Left renal pelvis (tissue), 4 donors: ENCODE measurements around the gene C1QTNF1. TPM values are rescaled to one million over a fixed set of nuclear protein-coding genes. Genes with fewer than 3 reads are reported as not detected.
"Not testable (repeated sequence)": the region's sequence is repeated elsewhere in the genome, so short reads cannot be mapped to it uniquely, and the experiment has no call there.

Source experiments
- DNase-seq, 4 donors: peaks; one replicate each; pipeline ENCODE4 v3.0.0-alpha.2; 2013; ENCODE audit warnings: low read depth in 4 of 4, low spot score in 3 of 4
- polyA plus RNA-seq, 4 donors: library from polyadenylated mRNA; unstranded; fragments of 120-200 nt; gene quantifications; one replicate each; pipeline ENCODE4 v1.2.1, GENCODE V29; 2013; ENCODE audit not compliant: insufficient read length in 4 of 4

Gene C1QTNF1
- polyA plus RNA-seq, 4 donors, result 2.7 to 9.4 (median 3.1) TPM

DNA sequence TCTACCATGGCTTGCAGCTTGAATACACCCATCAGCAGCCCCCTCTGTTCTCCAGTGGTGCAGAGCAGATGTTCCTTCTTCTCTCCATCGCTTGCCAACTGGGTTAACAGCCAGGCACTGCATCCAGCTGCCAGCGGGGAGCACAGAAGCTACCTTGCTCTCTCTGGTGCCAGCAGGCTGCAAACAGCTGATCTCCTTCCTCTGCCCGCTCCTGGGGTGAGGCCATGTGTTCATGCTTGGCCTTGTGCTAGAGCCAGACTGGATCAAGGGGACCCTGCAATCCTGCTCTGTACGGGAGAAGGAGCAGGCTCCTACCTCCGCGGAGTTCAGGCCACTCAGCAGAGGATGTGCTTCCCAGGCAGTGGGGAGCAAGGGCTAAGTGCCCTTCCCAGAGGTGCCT is 26.6 kb downstream of the C1QTNF1 start:
- DNase-seq, result no peak

DNA sequence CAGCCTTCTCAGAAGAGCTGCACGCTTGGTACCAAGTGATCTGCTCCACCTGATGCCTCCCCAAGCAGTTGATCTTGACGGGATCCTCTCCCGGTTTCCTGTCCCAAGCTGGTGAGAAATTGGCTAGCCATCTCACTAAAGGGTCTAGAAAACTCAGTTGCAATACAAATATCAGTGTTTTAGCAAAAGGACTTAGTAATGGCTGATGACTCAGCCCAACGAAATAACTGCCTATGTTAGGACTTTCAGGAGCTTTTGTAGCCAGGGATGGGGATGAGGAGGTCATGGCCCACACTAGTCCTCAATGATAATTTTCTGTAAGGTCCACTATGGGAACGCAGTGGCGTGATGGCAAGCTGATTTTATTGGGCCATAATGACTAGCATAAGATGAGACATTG is 27.3 kb downstream of the C1QTNF1 start:
- DNase-seq, result no peak

DNA sequence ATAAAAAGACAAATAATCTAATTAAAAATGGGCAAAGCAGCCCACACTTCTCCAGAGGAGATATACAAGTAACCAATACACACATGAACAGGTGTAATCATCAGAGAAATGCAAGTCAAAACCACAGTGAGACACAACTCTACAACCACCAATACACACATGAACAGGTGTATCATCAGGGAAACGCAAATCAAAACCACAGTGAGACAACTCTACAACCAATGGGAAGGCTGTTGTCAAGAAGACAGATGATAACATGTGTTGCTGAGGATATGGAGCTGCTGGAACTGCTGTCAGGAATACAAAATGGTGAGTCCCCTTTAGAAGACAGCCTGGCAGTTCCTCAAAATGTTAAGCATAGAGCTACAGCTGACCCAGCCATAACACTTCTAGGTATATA is 28.2 kb downstream of the C1QTNF1 start:
- no peak for DNase-seq

DNA sequence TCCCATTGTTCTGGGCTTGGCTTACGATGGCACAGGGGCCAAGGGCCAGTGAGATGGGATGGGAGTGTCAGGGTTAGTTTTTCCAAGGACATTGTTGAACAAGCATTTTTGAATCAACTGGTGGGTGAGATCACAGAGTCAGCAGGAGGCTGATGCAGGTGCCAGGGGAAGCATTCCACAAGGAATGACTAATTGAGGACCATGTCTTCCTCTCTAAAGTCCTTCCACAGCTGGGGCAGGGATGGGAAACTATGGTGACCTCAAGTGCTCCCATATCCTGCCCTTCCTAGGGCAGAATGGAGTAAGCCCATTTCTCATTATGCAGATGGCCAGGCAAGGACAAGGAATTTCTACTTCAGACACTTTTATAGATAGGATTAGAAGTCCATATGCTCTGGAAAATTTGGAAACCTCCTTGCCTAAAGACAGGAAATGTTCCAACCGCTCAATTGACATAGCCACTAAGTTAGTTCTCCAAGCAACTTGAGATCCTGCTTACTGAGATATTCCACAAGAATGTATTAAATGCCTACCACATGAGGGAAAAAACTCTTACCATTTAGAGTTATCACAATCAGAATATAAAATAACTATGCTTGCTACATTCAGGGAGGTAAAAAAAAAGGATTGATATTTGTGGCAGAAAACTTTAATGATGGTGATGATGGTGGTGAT is 29.4 kb downstream of the C1QTNF1 start:
- DNase-seq, result no peak

DNA sequence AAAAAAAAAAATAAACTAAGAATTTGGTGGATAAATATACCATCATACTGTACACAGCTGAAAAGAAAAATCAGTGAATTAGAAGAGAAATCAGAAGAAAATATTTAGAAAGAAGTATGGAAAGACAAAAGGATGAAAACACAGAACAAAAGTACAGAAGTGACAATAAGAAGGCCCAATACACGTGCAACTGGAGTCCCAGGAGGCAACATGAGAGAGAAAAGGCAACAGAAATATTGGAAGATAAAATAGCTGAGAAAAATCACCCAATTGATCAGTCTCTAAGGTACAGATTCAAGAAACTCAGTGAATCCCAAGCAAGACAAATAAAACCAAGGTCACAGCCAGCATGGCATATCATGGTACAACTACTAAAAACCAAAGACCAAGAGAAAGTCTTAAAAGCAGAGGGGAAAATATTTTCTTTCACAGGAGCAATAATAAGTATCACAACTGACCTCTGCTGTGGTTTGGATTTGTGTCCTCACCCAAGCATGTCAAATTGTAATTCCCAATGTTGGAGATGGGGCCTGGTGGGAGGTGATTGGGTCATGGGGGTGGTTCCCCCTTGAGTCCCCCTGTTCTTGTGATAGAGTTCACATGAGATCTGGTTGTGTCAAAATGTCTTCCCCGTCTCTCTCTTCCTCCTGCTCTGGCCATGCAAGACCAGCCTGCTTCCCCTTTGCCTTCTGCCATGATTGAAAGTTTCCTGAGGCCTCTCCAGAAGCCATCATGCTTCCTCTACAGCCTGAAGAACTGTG is 30.4 kb downstream of the C1QTNF1 start:
- no peak for DNase-seq

DNA sequence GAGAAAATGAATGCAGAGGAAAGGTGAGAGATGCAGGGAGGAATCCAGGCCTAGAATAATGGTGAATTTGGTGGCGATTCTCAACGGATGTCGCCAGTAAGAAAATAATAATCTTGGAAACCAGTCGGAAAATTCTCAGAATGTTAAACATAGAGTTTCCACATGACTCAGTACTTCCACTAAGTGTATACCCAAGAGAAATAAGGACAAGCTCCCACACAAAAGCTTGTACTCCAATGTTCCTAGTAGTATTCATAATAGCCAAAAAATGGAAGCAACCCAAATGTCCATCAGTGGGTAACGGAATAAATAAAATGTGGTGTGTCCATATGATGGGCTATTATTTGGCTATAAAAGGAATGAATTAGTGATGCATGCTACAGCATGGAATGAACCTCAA is 31.2 kb downstream of the C1QTNF1 start:
- no peak for DNase-seq

DNA sequence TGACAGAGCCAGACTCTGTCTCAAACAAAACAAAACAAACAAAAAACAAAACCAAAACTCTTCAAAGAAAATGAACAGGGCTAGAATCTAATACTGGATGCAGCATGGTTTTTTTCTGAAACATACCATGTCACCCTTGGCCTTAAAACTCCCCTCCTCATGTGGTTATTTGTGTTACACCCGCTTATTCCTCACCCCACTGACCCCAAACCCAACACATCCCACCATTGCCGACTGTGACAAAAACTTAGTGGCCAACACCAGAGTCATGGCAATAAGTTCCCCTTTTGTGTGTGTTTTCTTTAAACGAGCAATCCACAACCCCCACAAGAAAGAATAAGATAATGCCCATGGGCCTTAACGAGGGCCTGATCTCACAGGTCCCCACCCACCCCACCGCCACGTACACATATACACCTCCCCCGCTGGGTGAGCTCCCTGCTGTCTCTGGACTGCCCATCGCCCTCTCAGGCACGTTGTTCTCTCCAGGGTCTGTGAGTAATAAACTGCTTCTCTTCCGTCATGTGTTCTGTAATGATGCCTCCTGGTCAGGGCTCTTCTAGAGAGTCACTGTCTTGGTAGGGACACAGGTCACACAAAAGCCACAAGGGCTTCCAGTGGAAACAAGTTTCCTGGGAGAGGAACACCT is 33.9 kb downstream of the C1QTNF1 start:
- no peak for DNase-seq

DNA sequence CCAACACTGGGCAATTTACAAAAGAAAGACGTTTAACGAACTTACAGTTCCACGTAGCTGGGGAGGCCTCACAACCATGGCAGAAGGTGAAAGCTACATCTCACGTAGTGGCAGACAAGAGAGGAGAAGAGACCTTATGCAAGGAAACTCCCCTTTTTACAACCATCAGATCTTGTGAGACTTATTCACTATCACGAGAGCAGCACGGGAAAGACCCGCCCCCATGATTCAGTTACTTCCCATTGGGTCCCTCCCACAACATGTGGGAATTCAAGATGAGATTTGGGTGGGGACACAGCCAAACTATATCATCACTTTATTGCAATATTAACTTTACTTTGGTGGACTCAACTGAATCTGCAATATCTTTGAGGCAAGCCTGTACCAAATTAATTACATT is 38.7 kb downstream of the C1QTNF1 start:
- DNase-seq, result no peak

DNA sequence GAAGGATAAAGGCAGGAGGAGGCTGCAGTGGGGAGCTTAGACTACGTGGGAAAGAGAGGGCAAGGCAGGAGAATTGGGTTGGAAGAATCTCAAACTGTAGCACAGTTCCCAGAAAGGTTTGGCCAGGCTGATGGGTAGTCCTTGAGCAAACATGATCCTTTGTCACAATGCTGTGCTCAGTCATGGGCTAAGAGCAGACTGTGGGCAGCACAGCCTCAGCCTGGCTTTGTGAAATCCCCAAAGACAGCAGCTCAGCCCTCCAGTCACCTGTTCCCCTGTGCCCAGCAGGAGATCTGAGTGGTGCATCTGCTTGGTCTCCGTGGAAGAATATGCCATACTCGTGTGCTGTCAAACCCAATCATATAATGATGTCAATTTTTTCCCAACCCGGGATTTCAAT is 40.1 kb downstream of the C1QTNF1 start:
- no peak for DNase-seq

DNA sequence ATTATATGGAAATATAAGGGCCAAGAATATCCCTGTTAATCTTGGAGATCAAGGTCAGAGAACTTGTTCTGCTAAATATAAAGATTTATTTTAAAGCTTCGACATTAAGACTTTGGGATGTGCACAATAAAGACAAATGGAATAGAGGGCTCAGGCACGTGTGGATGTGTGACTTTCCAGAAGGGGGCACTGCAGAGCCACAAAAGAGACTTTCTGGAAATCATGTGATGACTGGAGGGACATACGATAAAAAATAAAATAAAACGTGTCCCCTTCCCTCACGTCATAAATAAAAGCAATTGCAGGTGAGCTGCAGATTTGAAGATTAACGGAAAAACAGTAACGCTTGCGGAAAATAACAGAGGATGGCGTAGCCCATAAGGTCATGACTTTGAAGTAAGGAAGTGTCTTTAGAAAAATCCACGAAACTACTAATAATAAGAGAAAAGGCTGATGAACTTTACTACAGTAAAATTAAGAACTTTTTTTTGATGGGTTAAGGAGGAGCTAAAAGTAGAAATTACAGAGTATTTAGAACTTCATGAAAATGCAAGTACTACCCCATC is 41.2 kb downstream of the C1QTNF1 start:
- no peak for DNase-seq

DNA sequence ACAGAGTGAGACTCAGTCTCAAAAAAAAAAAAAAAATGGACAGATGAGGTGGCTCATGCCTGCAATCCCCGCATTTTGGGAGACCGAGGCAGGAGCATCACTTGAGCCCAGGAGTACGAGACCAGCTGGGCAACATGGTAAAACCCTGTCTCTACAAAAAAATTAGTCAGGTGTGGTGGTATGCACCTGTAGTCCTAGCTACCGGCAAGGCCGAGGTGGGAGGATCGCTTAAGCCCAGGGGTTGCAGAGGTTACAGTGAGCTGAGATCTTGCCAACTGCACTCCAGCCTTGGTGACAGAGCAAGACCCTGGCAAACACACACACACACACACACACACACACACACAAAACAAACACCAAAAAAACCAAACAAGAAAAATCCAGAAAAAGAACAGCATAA is 43.0 kb downstream of the C1QTNF1 start:
- no peak for DNase-seq

DNA sequence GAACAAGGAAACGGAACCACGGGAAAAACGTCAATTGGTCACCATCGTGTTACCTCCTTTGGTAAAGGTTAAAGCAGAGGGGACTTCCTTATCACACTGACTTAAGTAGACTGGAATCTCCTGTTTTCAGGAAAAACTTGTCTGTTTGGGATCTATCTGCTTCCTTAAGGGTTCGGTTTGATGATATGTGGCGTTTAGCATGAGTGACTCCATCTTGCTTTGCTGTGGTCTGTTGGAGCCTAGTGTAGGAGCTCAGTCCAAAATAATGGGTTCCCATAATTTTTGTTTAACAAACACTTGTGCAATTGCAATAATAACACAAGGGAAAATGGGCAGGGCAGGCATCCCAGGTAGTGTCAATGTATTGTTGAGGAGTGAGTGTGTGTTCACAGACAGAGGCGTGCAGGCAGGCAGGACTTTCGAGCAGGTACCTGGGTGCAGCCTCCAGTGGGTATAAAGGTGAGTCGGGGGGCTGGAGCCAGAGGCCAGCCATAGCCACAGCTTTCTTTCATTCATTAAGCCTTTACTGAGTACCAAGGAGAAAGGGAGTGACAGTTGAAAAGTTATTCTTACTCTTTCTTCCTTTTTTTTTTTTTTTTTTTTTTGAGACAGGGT is 46.4 kb downstream of the C1QTNF1 start:
- DNase-seq, result no peak

DNA sequence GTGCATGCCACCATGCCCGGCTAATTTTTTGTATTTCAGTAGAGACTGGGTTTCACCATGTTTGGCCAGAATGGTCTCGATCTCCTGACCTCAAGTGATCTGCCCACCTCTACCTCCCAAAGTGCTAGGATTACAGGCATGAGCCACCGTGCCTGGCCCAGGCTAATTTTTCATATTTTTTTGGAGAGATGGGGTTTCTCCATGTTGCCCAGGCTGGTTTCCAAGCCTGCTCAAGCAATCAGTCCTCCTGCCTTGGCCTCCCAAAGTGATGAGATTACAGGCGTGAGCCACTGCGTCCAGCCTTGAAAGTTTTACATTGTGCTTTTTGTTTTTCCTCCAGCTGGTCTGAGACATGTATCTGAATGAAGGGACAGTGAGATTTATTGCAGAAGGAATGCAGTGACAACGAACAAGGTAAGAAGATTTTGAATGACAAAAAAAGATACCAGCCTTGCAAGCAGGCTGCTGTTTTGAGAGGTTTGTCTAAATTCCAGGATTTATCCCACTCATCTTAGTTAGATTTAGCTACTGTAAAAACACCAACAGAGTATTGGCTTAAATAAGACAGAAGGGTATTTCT is 47.3 kb downstream of the C1QTNF1 start:
- DNase-seq, result no peak

DNA sequence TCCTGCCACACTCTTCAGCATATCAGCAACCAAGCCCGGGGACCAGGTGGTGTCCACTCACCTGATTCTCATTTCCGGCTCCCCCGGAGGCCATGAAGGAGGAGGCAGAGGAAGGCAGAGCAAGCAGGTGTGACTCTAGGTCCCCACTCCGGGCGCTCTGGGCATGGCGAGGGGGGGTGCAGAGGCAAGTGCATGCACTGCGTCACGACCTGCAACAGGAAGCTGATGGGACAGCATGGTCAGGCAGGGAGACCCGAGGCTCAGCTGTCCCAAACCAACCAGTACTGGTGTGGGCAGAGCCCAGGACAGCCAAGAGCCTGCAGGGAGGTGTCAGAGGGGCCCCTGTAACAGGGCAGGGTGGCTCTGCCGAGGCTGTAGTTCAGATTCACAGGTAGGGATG is 48.6 kb downstream of the C1QTNF1 start:
- DNase-seq, result no peak

DNA sequence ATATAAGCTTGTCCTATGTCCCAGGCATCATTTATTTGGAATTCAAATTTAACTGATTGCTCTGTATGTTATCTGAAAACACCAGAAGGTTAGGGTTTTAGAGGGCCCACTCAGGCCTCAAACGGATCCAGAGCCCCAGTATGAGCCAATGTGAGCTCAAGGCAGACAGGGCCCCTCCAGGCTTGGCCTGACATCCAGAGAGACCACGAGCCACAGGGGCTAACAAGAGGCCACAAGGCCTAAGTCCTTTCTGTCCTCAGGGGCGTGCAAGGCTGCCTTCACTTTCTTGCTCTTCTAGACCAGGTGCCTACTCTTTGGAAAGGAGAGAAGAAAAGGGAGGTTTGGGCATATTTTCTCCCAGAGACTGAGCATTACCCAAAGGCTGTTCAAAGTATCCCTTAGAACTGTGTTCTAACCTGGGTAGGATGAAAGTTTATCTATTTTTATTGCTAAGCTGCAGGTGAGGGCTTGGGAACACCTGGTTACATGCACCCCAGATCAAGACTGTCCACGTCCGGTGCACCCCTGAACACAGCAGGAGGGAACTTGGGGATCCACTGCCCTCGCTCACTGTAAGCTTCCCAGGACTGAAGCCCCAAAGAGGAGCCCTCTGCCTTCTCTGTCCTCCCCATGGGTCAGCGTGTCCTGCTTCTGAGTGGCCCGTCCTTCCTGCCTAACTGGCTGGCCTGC is 49.2 kb downstream of the C1QTNF1 start:
- DNase-seq, result no peak

DNA sequence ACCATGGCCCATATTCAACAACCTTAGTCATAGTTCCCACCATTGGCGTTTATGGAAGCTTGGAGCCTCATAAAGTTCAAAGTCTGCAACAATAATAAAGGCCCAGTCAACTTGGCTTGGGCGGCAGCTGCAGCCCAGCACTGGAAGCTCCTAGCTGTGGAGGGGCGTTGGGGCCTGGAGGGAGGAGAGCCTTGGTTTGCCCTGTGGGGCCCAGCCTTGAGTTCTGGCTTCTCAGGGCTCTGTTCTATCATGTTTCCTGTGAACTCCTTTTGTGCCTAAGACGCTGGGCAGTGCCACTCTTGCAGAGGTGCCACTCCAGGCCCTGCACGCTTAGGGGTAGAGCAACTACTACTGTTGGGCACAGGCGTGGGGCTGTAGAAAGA is 49.7 kb downstream of the C1QTNF1 start:
- no peak for DNase-seq

DNA sequence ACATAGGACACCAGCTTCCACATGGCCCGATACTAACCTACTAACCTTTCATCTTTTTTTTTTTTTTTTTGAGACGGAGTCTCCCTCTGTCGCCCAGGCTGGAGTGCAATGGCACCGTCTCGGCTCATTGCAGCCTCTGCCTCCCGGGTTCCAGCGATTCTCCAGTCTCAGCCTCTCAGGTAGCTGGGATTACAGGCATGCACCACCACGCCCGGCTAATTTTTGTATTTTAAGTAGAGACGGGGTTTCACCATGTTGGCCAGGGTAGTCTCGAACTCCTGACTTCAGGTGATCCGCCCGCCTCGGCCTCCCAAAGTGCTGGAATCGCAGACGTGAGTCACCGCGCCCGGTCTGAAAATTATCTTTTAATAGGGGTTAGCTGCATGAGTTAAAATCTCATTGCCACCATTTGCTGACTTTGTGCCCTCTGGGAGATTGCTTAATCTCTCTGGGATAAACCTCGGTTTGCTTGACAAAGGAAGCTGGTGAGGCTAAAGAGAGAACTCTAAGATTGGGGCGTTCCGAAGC is 50.2 kb downstream of the C1QTNF1 start:
- not testable (repeated sequence) for DNase-seq

DNA sequence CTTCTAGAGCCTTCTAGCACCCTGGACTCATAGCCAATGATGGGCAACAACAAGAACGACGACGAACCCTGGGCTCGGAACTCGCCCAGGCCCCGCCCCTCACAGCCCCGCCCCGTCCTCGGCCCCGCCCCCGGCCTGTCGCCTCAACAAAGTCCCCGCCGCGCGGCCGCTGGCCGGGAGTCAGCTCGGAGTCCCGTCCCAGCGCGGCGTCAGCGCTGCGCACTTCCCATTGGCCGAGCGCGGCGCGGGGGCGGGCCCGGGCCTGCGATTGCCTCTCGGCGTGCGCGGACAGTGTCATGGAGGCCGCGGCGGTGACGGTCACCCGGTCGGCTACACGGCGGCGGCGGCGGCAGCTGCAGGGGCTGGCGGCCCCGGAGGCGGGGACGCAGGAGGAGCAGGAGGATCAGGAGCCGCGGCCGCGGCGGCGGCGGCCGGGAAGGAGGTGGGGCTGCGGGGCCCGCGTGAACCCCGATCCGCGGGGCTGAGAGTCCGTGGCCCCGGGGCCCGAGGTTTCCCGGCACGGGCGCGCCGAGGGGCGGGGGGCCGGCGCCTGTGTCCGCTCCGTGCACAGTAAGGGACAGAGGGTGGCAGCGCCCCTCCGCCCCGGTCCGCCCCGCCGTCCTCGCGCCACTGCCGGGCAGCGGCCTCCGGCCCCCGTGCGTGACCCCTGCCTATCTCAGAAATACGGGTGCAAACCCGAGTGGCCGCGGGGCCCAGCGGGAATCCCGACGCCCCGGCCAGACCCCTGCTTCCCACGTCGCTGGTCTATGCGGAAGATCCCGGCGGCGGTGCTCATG is 50.9 kb downstream of the C1QTNF1 start, which contains the start of gene ENGASE:
ENGASE (plus strand) TSS at position 176 of the 797 bp plus-strand sequence; CDS start at position 297, 121 bp downstream.
- DNase-seq, result peak; percentile 72 to 88 (median 82)

DNA sequence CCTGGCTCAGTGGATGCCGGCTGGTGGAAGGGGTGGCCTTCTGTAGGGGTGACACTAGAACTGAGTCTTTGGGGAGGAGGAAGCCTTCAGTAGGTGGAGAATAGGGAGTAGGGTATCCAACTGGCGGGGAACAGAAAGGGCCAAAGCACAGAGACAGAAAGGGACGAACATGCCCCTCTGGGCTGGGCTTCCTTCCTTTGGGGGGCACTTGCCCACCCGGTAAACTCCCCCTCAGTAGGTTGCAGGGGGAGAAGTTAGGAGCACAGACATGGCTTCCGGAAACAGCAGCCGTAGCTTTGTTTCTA is 51.4 kb downstream of the C1QTNF1 start:
- no peak for DNase-seq
